CD4-positive, alpha-beta T cell (primary cell): ENCODE results near the gene KDM3A. TPM values are rescaled to one million over a fixed set of nuclear protein-coding genes. Genes with fewer than 3 reads are reported as not detected.
"Not testable (repeated sequence)": the region's sequence is repeated elsewhere in the genome, so short reads cannot be mapped to it uniquely, and the experiment has no call there.

Experiments used
- ATAC-seq: fragments of 200-7000 bp; cut with Tn5 transposase; one replicate; pipeline ENCODE4 v1.10.0; 2022; ENCODE audit warnings: mild to moderate bottlenecking; ENCODE audit not compliant: poor library complexity
- CTCF ChIA-PET: fragments of 350-600 bp; sonication (Branson Sonifier 250); formaldehyde crosslinking; loops from one replicate; lab custom pipeline; 2021; ENCODE audit warnings: antibody characterized with exemption, inconsistent platforms; lab: Charles Lee
- POLR2A ChIA-PET: fragments of 350-600 bp; sonication (Branson Sonifier 250); formaldehyde crosslinking; loops from one replicate; lab custom pipeline; 2021; ENCODE audit warnings: antibody characterized with exemption, inconsistent platforms; lab: Charles Lee
- DNase-seq, 14 experiments: peaks; one replicate each; pipeline ENCODE4 v3.0.0-alpha.2; 2013 to 2020; ENCODE audit warnings: mixed read lengths in 2 of 14
- H3K27ac ChIP-seq, 2 donors: one replicate each; pipeline versions ENCODE4 v1.5.1 to v1.7.0; 2013; ENCODE audit warnings: low read length in 2 of 2, low read depth in 1 of 2, mild to moderate bottlenecking in 1 of 2
- H3K27me3 ChIP-seq, 2 experiments: 1 replicate in 1 of 2; 2 replicates in 1 of 2; pipeline versions ENCODE4 v1.6.1 to v1.7.0; 2013; ENCODE audit warnings: low read length in 2 of 2, control low read depth in 1 of 2, mild to moderate bottlenecking in 1 of 2, moderate library complexity in 1 of 2; ENCODE audit not compliant: insufficient read depth in 2 of 2, control insufficient read depth in 1 of 2
- H3K36me3 ChIP-seq: one replicate; pipeline ENCODE4 v1.6.1; 2013; ENCODE audit warnings: low read length, control low read depth; ENCODE audit not compliant: insufficient read depth
- H3K4me1 ChIP-seq: one replicate; pipeline ENCODE4 v1.6.1; 2013; ENCODE audit warnings: low read length, control low read depth; ENCODE audit not compliant: insufficient read depth
- H3K4me3 ChIP-seq: one replicate; pipeline ENCODE4 v1.5.1; 2013; ENCODE audit warnings: mild to moderate bottlenecking, low read length, moderate library complexity
- H3K9me3 ChIP-seq, 2 experiments: 1 replicate in 1 of 2; 2 replicates in 1 of 2; pipeline versions ENCODE4 v1.6.1 to v1.7.0; 2013; ENCODE audit warnings: low read length in 2 of 2, mild to moderate bottlenecking in 2 of 2, control low read depth in 1 of 2, moderate library complexity in 1 of 2; ENCODE audit not compliant: control insufficient read depth in 1 of 2, insufficient read depth in 1 of 2
- H3K27ac Mint-ChIP-seq: one replicate; pipeline ENCODE4 v1.8.0; 2020; ENCODE audit warnings: mixed read lengths
- H3K27me3 Mint-ChIP-seq: one replicate; pipeline ENCODE4 v1.8.0; 2021; ENCODE audit warnings: mixed read lengths
- H3K36me3 Mint-ChIP-seq: one replicate; pipeline ENCODE4 v1.8.0; 2021; ENCODE audit warnings: low read depth, mixed read lengths
- H3K4me1 Mint-ChIP-seq: one replicate; pipeline ENCODE4 v1.8.0; 2021; ENCODE audit warnings: low read depth, mixed read lengths
- H3K4me3 Mint-ChIP-seq: one replicate; pipeline ENCODE4 v1.8.0; 2020; ENCODE audit warnings: mild to moderate bottlenecking, mixed read lengths
- H3K9me3 Mint-ChIP-seq: one replicate; pipeline ENCODE4 v1.8.0; 2020; ENCODE audit warnings: mixed read lengths
- intact Hi-C, 2 experiments: fragments of 100-400 bp; cut with DNase I in 1 of 2; cut with micrococcal nuclease in 1 of 2; formaldehyde crosslinking; loops; one replicate each; pipeline versions ENCODE4 v1.15.1 to v1.9.0; 2023 to 2025; cut with DNase I, micrococcal nuclease
- total RNA-seq, 174 experiments: library from RNA in 2 of 174; stranded (reverse) in 2 of 174; gene quantifications; one replicate each; pipeline ENCODE4 v1.2.3 and lab custom pipeline; 2021 to 2026
- TF ChIP-seq, protein P1 (sequence below): fragments of 200-600 bp; IDR thresholded peaks from one replicate; pipeline ENCODE4 v1.8.0; 2022; ENCODE audit warnings: antibody characterized with exemption, mild to moderate bottlenecking

KDM3A gene
- total RNA-seq, 2 experiments from 2014 or later: 205 to 207 TPM

DNA sequence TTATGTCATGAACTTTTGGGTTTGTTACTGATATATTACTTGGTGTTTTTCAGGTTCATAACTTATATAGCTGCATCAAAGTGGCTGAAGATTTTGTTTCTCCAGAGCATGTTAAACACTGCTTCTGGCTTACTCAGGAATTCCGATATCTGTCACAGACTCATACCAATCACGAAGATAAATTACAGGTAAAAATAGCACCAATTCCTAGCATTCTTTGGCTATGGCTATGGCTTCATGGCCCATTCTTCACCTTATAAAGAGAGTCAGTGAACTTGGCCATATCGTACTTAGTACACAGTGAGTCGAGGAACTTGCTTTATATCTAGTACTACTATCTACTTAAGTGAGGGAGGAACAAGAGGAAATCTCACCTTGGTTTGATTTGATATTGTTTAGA is 49.9 kb downstream of the KDM3A start:
- Mint-ChIP-seq H3K4me3 (no peak overlapping the region), H3K27me3 (no peaks in the 10 kb centered on the region), H3K4me1 (peaks cover 27% of the 10 kb centered on the region), H3K36me3 (peaks cover 100% of the 10 kb centered on the region), H3K27ac (peak overlapping the region; percentile 32), H3K9me3 (peaks cover 11% of the 10 kb centered on the region)
- CTCF ChIA-PET: interaction anchor here (1.2 kb wide), 1 partner anchor 12 kb away, joined by 3 read pairs; no protein-coding TSS in a partner anchor
- peaks cover 90% of the 10 kb centered on the region for H3K36me3 ChIP-seq
- POLR2A ChIA-PET: interaction anchor here (0.9 kb wide), 1 partner anchor 131 kb away, joined by 4 read pairs; no protein-coding TSS in a partner anchor
- no peaks in the 10 kb centered on the region for H3K9me3 ChIP-seq
- ATAC-seq (no peak), DNase-seq (no peak)
- H3K27me3 ChIP-seq: no peaks in the 10 kb centered on the region
- TF ChIP-seq, protein P1, sequence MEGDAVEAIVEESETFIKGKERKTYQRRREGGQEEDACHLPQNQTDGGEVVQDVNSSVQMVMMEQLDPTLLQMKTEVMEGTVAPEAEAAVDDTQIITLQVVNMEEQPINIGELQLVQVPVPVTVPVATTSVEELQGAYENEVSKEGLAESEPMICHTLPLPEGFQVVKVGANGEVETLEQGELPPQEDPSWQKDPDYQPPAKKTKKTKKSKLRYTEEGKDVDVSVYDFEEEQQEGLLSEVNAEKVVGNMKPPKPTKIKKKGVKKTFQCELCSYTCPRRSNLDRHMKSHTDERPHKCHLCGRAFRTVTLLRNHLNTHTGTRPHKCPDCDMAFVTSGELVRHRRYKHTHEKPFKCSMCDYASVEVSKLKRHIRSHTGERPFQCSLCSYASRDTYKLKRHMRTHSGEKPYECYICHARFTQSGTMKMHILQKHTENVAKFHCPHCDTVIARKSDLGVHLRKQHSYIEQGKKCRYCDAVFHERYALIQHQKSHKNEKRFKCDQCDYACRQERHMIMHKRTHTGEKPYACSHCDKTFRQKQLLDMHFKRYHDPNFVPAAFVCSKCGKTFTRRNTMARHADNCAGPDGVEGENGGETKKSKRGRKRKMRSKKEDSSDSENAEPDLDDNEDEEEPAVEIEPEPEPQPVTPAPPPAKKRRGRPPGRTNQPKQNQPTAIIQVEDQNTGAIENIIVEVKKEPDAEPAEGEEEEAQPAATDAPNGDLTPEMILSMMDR: no peak
- intact Hi-C loops: no loop called here
- no peak overlapping the region for H3K4me3 ChIP-seq
- no peak overlapping the region for H3K27ac ChIP-seq
- H3K4me1 ChIP-seq: no peaks in the 10 kb centered on the region

GRCh38 chr2:86492048-86492453 is 50.9 kb downstream of the KDM3A start:
- Histone ChIP-seq H3K9me3 (no peaks in the 10 kb centered on the region), H3K27me3 (no peaks in the 10 kb centered on the region), H3K36me3 (peaks cover 90% of the 10 kb centered on the region), H3K4me3 (no peak overlapping the region), H3K4me1 (no peaks in the 10 kb centered on the region), H3K27ac (peak overlapping the region in 1 of 2 donors; percentile 9)
- Mint-ChIP-seq H3K36me3 (peaks cover 100% of the 10 kb centered on the region), H3K4me3 (no peak overlapping the region), H3K27me3 (no peaks in the 10 kb centered on the region), H3K27ac (no peak overlapping the region), H3K4me1 (peaks cover 26% of the 10 kb centered on the region), H3K9me3 (peaks cover 11% of the 10 kb centered on the region)
- DNase-seq (no peak), ATAC-seq (no peak)
- CTCF ChIA-PET: no interaction called here
- intact Hi-C loops: no loop called here
- POLR2A ChIA-PET: no interaction called here
- TF ChIP-seq, protein P1: no peak

- H3K27me3 Mint-ChIP-seq, H3K4me1 ChIP-seq, H3K4me3 Mint-ChIP-seq, POLR2A ChIA-PET, CTCF ChIA-PET, ATAC-seq, H3K27me3 ChIP-seq, DNase-seq, H3K4me3 ChIP-seq, intact Hi-C loops, H3K27ac ChIP-seq: not testable (repeated sequence)
- H3K9me3 Mint-ChIP-seq: peaks cover 28% of the 10 kb centered on the region
- peaks cover 100% of the 10 kb centered on the region for H3K36me3 Mint-ChIP-seq
- peaks cover 27% of the 10 kb centered on the region for H3K4me1 Mint-ChIP-seq
- Histone ChIP-seq H3K36me3 (peaks cover 88% of the 10 kb centered on the region), H3K9me3 (peaks cover 12 to 20% of the 10 kb centered on the region in 2 experiments)
- peak overlapping the region; percentile 60 for H3K27ac Mint-ChIP-seq
These were observed 55.2 kb downstream of the KDM3A start for GRCh38 chr2:86496391-86496790.
